Astrocyte (in vitro differentiated cells and primary cell): ENCODE results near the gene EXOC4. TPM values are rescaled to one million over a fixed set of nuclear protein-coding genes. Genes with fewer than 3 reads are reported as not detected.

Experiments
- DNase-seq: peaks from one replicate; pipeline ENCODE4 v3.0.0-alpha.2; 2010; ENCODE audit warnings: low read depth
- FAIRE-seq: peaks from 2 replicates; lab custom pipeline; 2011; peaks lifted over from hg19 to GRCh38; lab: Jason Lieb, UNC
- H2AFZ ChIP-seq: 2 replicates; pipeline ENCODE4 v1.6.0; 2012; ENCODE audit warnings: low read depth, low read length, inconsistent platforms
- H3K27ac ChIP-seq: 2 replicates; pipeline ENCODE4 v1.5.1; 2011; ENCODE audit warnings: low read depth, low read length, inconsistent platforms
- H3K27me3 ChIP-seq: 2 replicates; pipeline ENCODE4 v1.6.0; 2011; ENCODE audit warnings: low read length, inconsistent platforms; ENCODE audit not compliant: insufficient read depth
- H3K36me3 ChIP-seq: 2 replicates; pipeline ENCODE4 v1.5.1; 2011; ENCODE audit warnings: low read length, inconsistent platforms; ENCODE audit not compliant: insufficient read depth
- H3K4me1 ChIP-seq: 2 replicates; pipeline ENCODE4 v1.5.1; 2011; ENCODE audit warnings: low read length, inconsistent platforms; ENCODE audit not compliant: insufficient read depth
- H3K4me2 ChIP-seq: 2 replicates; pipeline ENCODE4 v1.6.0; 2012; ENCODE audit warnings: low read length, inconsistent platforms
- H3K4me3 ChIP-seq: 2 replicates; pipeline ENCODE4 v1.5.1; 2011; ENCODE audit warnings: low read depth, mild to moderate bottlenecking, low read length, inconsistent platforms; ENCODE audit not compliant: insufficient read depth
- H3K79me2 ChIP-seq: 2 replicates; pipeline ENCODE4 v1.6.0; 2012; ENCODE audit warnings: mild to moderate bottlenecking, low read length, inconsistent platforms; ENCODE audit not compliant: insufficient read depth
- H3K9ac ChIP-seq: 2 replicates; pipeline ENCODE4 v1.6.0; 2012; ENCODE audit warnings: mild to moderate bottlenecking, low read length, inconsistent platforms
- H3K9me3 ChIP-seq: 2 replicates; pipeline ENCODE4 v1.5.1; 2012; ENCODE audit warnings: low read depth, mild to moderate bottlenecking, low read length, inconsistent platforms; ENCODE audit not compliant: insufficient read depth
- H4K20me1 ChIP-seq: 2 replicates; pipeline ENCODE4 v1.6.0; 2012; ENCODE audit warnings: low read length, inconsistent platforms; ENCODE audit not compliant: insufficient read depth
- H3K27ac Mint-ChIP-seq: one replicate; pipeline ENCODE4 v1.8.0; 2021; ENCODE audit warnings: mild to moderate bottlenecking, mixed read lengths; ENCODE audit not compliant: unreplicated experiment
- H3K27me3 Mint-ChIP-seq: one replicate; pipeline ENCODE4 v1.8.0; 2021; ENCODE audit warnings: low read depth, mixed read lengths; ENCODE audit not compliant: unreplicated experiment
- H3K36me3 Mint-ChIP-seq: one replicate; pipeline ENCODE4 v1.8.0; 2021; ENCODE audit warnings: low read depth, mixed read lengths; ENCODE audit not compliant: unreplicated experiment
- H3K4me1 Mint-ChIP-seq: one replicate; pipeline ENCODE4 v1.8.0; 2021; ENCODE audit warnings: low read depth, mixed read lengths; ENCODE audit not compliant: unreplicated experiment
- H3K4me3 Mint-ChIP-seq: one replicate; pipeline ENCODE4 v1.8.0; 2021; ENCODE audit warnings: mild to moderate bottlenecking, moderate library complexity, mixed read lengths; ENCODE audit not compliant: unreplicated experiment
- H3K9me3 Mint-ChIP-seq: one replicate; pipeline ENCODE4 v1.8.0; 2021; ENCODE audit warnings: mild to moderate bottlenecking, mixed read lengths; ENCODE audit not compliant: unreplicated experiment
- CTCF ChIP-seq: IDR thresholded peaks from 2 replicates; pipeline ENCODE4 v1.5.1; 2011; ENCODE audit warnings: low read depth, mild to moderate bottlenecking, inconsistent platforms, low read length, moderate library complexity; ENCODE audit not compliant: insufficient read depth
- EZH2 ChIP-seq: IDR thresholded peaks from 2 replicates; pipeline ENCODE4 v1.6.1; 2012; ENCODE audit warnings: mild to moderate bottlenecking, low read length, inconsistent platforms; ENCODE audit not compliant: insufficient read depth
- total RNA-seq: library from RNA; stranded (reverse); gene quantifications from 2 replicates; pipeline ENCODE4 v1.2.1, GENCODE V29; 2021

Gene EXOC4
- total RNA-seq, 1 donor from 2014 or later = 57.5 TPM

GRCh38 chr7:133561396-133561795 is 308.5 kb downstream of the EXOC4 start:
- H3K4me1 ChIP-seq = peaks cover 11% of the 10 kb centered on the region
- peaks cover 8% of the 10 kb centered on the region for H3K4me1 Mint-ChIP-seq

GRCh38 chr7:133562621-133563020 is 309.7 kb downstream of the EXOC4 start:
- H3K4me1 Mint-ChIP-seq = peaks cover 8% of the 10 kb centered on the region
- H3K36me3 Mint-ChIP-seq = no peaks in the 10 kb centered on the region
- H3K9me3 ChIP-seq = no peaks in the 10 kb centered on the region
- peaks cover 11% of the 10 kb centered on the region for H3K4me1 ChIP-seq
- H3K27me3 Mint-ChIP-seq = no peaks in the 10 kb centered on the region
- peak overlapping the region; percentile 32 for H3K9ac ChIP-seq
- FAIRE-seq (no peak), DNase-seq (peak; percentile 80)
- H4K20me1 ChIP-seq = no peaks in the 10 kb centered on the region
- no peak for TF ChIP-seq EZH2
- no peak for TF ChIP-seq CTCF
- no peaks in the 10 kb centered on the region for H3K27me3 ChIP-seq
- peak overlapping the region; percentile 40 for H3K27ac ChIP-seq
- H3K36me3 ChIP-seq = no peaks in the 10 kb centered on the region
- H3K4me3 ChIP-seq = no peak overlapping the region
- no peak overlapping the region for H2AFZ ChIP-seq
- peak overlapping the region; percentile 42 for H3K4me2 ChIP-seq
- no peaks in the 10 kb centered on the region for H3K9me3 Mint-ChIP-seq
- no peaks in the 10 kb centered on the region for H3K79me2 ChIP-seq
- no peak overlapping the region for H3K4me3 Mint-ChIP-seq
- H3K27ac Mint-ChIP-seq = no peak overlapping the region

More at GRCh38 chr7:133561396-133561795, 308.5 kb downstream of the EXOC4 start:
- Histone ChIP-seq H3K9ac (no peak overlapping the region), H3K36me3 (no peaks in the 10 kb centered on the region), H3K79me2 (no peaks in the 10 kb centered on the region), H3K4me2 (no peak overlapping the region), H4K20me1 (no peaks in the 10 kb centered on the region), H3K9me3 (no peaks in the 10 kb centered on the region), H3K27me3 (no peaks in the 10 kb centered on the region), H3K27ac (no peak overlapping the region), H3K4me3 (no peak overlapping the region), H2AFZ (no peak overlapping the region)
- no peak for FAIRE-seq
- Mint-ChIP-seq H3K36me3 (no peaks in the 10 kb centered on the region), H3K4me3 (no peak overlapping the region), H3K27me3 (no peaks in the 10 kb centered on the region), H3K27ac (no peak overlapping the region), H3K9me3 (no peaks in the 10 kb centered on the region)
- DNase-seq = no peak
- TF ChIP-seq EZH2 = no peak
- no peak for TF ChIP-seq CTCF

GRCh38 chr7:133563251-133563650 is 310.4 kb downstream of the EXOC4 start:
- H2AFZ ChIP-seq = no peak overlapping the region
- H3K4me3 ChIP-seq = no peak overlapping the region
- Mint-ChIP-seq H3K36me3 (no peaks in the 10 kb centered on the region), H3K27me3 (no peaks in the 10 kb centered on the region), H3K4me1 (peaks cover 8% of the 10 kb centered on the region), H3K27ac (no peak overlapping the region), H3K4me3 (no peak overlapping the region), H3K9me3 (no peaks in the 10 kb centered on the region)
- FAIRE-seq (no peak), DNase-seq (no peak)
- no peaks in the 10 kb centered on the region for H3K36me3 ChIP-seq
- no peak overlapping the region for H3K9ac ChIP-seq
- H3K27ac ChIP-seq = peak overlapping the region; percentile 40
- H4K20me1 ChIP-seq = no peaks in the 10 kb centered on the region
- no peaks in the 10 kb centered on the region for H3K9me3 ChIP-seq
- peaks cover 11% of the 10 kb centered on the region for H3K4me1 ChIP-seq
- H3K27me3 ChIP-seq = no peaks in the 10 kb centered on the region
- H3K79me2 ChIP-seq = no peaks in the 10 kb centered on the region
- TF ChIP-seq CTCF = no peak
- no peak for TF ChIP-seq EZH2
- no peak overlapping the region for H3K4me2 ChIP-seq
